H1 (cell line): Measurements from ENCODE around the gene TNPO3.

Source experiments
- CREB1 ChIP-seq: IDR thresholded peaks from 2 replicates; pipeline ENCODE4 v1.6.1; 2012; ENCODE audit warnings: inconsistent platforms
- CTCF ChIP-seq, 3 experiments: IDR thresholded peaks; 1 replicate in 2 of 3; 2 replicates in 1 of 3; pipeline versions ENCODE4 v1.5.1 to v1.6.1; 2011; ENCODE audit warnings: low read length in 3 of 3, mild to moderate bottlenecking in 3 of 3, inconsistent platforms in 2 of 3, low read depth in 1 of 3, moderate library complexity in 1 of 3; ENCODE audit not compliant: insufficient read depth in 1 of 3; ENCODE audit errors: control extremely low read depth in 1 of 3
- POLR2AphosphoS5 ChIP-seq: IDR thresholded peaks from 2 replicates; pipeline ENCODE4 v1.6.1; 2011; ENCODE audit warnings: low read depth, low read length
- TF ChIP-seq, protein P1 (sequence below): IDR thresholded peaks from 2 replicates; pipeline ENCODE4 v1.6.1; 2011; ENCODE audit warnings: low read length, improper control_type of control experiment

DNA sequence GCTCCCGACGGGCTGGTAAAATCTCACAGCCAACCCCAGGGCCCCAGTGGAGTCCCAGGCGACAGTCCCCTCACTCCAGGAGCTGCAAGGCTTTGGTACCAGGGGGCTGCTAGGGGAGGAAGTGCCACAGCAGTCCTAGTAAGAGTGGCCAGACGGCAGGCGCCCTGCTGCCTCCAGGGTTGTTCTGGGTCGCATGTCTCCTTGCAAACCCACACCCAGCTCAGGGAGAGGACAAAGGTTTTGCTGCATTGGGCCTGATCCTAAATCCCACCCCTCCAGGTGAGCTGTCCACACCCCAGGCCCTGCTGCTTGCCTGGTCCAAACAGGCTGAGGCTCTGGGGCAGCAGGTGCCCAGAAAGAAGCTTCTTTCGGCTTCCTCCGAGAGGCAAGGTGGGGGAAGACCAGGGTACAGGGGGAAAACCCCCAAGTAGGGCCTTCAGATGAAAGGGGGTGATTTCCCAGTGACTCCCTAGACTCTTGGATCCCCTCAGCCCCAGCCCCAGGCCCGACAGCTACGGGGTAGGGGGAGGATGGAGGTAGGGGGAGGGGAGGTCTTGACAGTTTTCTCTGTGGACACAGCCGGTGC lies 140.3 kb downstream of the TNPO3 start:
- TF ChIP-seq CTCF (IDR thresholded peaks at IDR 0.05; ENCODE audit: control extremely low read depth in 1 of 3, insufficient read depth in 1 of 3, low read depth in 1 of 3, low read length in 3 of 3) (no peak), CREB1 (no peak), POLR2AphosphoS5 (no peak)
- TF ChIP-seq, protein P1, sequence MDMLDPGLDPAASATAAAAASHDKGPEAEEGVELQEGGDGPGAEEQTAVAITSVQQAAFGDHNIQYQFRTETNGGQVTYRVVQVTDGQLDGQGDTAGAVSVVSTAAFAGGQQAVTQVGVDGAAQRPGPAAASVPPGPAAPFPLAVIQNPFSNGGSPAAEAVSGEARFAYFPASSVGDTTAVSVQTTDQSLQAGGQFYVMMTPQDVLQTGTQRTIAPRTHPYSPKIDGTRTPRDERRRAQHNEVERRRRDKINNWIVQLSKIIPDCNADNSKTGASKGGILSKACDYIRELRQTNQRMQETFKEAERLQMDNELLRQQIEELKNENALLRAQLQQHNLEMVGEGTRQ: no peak
